GM10248 (cell line): Measurements from ENCODE around the gene FBXW2.
A peak's percentile ranks its signal among the peaks of the same experiment; 100 is the strongest.

Source experiments
- CTCF ChIA-PET: fragments of 300-600 bp; sonication (Branson Sonifier 250); formaldehyde crosslinking; extraction: SDS; loops from one replicate; lab custom pipeline; 2021; ENCODE audit warnings: antibody characterized with exemption; lab: Yijun Ruan, JAX
- POLR2A ChIA-PET: fragments of 350-650 bp; sonication (Branson Sonifier 250); formaldehyde crosslinking; extraction: SDS; loops from one replicate; lab custom pipeline; 2020; ENCODE audit warnings: antibody characterized with exemption; lab: Yijun Ruan, JAX
- DNase-seq: peaks from one replicate; pipeline ENCODE4 v3.0.0; 2012; ENCODE audit errors: extremely low spot score
- TF ChIP-seq, protein P1 (sequence below): IDR thresholded peaks from 2 replicates; pipeline ENCODE4 v1.5.1; 2012; ENCODE audit warnings: mild to moderate bottlenecking, low read depth; ENCODE audit errors: extremely low read depth, missing control alignments, control extremely low read depth

FBXW2 gene

DNA sequence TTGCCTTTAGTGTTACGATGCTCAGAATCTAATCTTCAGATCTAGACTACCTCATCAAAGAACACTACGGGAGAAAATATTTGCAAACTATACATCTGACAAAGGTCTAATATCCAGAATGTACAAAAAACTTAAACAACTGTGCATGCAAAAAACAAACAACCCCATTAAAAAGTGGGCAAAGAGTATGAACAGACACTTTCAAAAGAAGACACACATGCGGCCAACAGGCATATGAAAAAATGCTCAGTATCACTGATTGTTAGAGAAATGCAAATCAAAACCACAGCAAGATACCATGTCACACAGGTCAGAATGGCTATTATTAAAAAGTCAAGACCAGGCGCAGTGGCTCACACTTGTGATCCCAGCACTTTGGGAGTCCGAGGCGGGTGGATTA is 47.9 kb downstream of the FBXW2 start:
- ChIA-PET CTCF (interaction anchor here (2.1 to 7.9 kb wide), 2 partner anchors 9 to 10 kb away, joined by 6 to 43 read pairs; no protein-coding TSS in a partner anchor), POLR2A (no interaction called here)
- TF ChIP-seq, protein P1, sequence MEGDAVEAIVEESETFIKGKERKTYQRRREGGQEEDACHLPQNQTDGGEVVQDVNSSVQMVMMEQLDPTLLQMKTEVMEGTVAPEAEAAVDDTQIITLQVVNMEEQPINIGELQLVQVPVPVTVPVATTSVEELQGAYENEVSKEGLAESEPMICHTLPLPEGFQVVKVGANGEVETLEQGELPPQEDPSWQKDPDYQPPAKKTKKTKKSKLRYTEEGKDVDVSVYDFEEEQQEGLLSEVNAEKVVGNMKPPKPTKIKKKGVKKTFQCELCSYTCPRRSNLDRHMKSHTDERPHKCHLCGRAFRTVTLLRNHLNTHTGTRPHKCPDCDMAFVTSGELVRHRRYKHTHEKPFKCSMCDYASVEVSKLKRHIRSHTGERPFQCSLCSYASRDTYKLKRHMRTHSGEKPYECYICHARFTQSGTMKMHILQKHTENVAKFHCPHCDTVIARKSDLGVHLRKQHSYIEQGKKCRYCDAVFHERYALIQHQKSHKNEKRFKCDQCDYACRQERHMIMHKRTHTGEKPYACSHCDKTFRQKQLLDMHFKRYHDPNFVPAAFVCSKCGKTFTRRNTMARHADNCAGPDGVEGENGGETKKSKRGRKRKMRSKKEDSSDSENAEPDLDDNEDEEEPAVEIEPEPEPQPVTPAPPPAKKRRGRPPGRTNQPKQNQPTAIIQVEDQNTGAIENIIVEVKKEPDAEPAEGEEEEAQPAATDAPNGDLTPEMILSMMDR = no peak
- DNase-seq = no peak

DNA sequence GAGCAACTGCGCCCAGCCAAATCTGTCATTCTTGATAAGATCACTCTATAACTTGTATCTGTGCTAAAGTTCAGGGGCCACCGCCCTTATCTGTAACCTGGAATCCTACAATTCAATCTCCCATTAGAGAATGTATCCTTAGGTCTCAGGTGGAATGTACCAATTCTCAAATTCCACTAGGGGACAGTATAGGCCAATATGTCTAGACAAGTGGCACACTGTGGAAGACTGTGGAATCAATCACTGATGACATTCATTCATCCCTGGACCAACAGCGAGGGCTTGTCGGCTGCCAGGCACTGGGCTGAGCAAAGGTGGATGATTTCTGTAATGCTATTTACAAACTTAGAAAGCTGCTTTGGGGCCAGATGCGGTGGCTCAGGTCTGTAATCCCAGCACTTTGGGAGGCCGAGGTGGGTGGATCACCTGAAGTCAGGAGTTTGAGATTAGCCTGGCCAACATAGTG is 50.2 kb downstream of the FBXW2 start:
- ChIA-PET CTCF (interaction anchor here (0.7 to 7.9 kb wide), 3 partner anchors 12 to 317 kb away, joined by 3 to 43 read pairs (median 4); no protein-coding TSS in a partner anchor), POLR2A (no interaction called here)
- TF ChIP-seq, protein P1 = peak; percentile 36
- DNase-seq = peak; percentile 68

DNA sequence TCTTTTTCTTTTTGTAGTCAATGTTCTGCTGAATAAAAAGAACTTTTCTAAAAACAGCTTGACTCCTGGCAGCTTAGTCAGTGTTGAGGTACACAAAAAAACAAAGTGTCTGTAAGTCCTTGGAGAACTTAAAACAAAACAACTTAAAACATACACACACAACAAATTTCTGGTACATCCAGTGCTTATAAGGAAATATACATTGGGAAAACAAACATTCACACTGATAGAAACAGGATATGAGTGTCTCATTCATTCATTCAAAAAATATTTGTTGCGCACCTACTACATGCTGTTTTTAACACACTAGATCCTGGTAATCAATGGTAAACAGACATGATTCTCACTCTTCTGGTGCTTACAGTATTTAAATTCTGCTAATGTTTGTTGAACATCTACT is 51.5 kb downstream of the FBXW2 start:
- DNase-seq = no peak
- ChIA-PET POLR2A (no interaction called here), CTCF (interaction anchor here (1.0 to 7.9 kb wide), 3 partner anchors 11 to 13 kb away, joined by 3 to 43 read pairs (median 4); no protein-coding TSS in a partner anchor)
- TF ChIP-seq, protein P1 = no peak

DNA sequence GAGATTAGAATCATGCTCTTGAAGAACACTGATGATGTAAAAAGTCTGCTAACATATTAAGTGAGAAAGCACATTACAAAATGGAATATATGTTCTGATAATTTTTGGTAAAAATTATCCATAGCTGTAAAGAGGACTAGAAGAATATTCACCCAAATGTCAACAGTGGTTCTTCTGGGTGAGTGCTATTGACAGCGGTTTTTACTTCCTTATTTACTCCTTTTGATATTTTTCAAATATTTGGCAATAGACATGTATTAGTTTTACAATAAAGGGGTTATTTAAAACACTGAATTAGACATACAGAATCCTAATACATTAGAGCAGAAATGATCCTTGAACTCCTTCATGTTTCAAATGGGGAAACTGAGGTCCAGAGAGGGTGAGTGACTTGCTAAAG is 52.0 kb downstream of the FBXW2 start:
- ChIA-PET POLR2A (no interaction called here), CTCF (interaction anchor here (1.0 to 7.9 kb wide), 2 partner anchors 10 to 14 kb away, joined by 3 to 43 read pairs; no protein-coding TSS in a partner anchor)
- no peak for DNase-seq
- TF ChIP-seq, protein P1 = no peak

DNA sequence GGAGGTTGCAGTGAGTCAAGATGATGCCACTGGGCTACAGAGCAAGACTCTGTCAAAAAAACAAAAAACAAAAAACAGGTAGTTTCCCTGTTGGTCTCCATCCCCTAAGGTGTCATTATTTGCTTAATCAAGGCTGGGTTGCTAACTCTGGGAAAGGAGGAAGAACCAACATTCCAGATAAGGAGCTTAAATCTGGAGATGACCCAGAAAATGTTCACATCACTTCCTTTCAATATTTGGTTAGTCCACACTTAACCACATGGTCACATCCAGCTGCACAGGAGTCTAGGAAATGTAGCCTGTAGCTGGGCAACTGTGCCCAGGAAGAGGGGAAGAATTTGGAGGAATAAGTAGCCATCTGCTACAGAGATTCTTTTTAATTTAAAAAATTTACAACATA is 53.1 kb downstream of the FBXW2 start:
- CTCF ChIA-PET = interaction anchor here (7.9 kb wide), 1 partner anchor 15 kb away, joined by 43 read pairs; no protein-coding TSS in a partner anchor
- no peak for DNase-seq
- TF ChIP-seq, protein P1 = no peak
- POLR2A ChIA-PET = interaction anchor here (0.6 kb wide), 1 partner anchor 63 kb away, joined by 3 read pairs; no protein-coding TSS in a partner anchor

DNA sequence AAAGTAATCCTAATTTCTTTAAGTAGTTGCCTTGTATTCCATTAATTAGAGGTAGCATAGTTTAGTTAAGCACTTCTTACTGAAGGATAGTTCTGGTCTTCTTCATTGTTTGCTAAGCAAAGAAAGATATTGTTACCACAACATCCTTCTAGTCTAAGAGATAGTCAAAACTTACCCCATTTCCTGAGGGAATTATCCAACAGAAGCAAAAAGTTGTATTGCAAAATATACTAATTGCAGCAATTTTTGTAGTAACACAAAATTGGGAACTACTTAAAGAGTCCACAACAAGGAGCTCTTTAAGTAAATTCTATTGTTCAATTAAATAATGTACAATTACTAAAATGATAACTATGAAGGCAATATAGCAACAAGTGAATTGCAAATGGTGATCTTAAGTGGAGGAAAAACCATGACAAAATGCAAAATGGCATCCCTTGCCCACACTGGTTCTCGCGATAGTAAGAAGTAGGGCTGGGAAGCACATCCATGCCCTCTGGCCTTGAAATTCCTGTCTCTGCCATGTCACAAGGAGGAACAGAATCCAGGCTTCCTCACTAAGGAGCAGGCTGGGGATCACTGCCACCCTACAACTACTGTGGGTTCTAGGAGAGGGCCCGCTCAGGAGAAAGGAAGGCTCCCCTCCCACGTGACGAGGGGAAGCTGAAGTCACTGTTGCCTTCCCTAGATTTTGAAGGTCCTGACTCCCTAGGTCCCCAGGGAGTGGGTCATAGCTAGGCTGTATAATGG is 55.6 kb downstream of the FBXW2 start:
- TF ChIP-seq, protein P1 = no peak
- ChIA-PET CTCF (interaction anchor here (1.1 to 1.8 kb wide), 2 partner anchors 8 to 19 kb away, joined by 4 to 6 read pairs; no protein-coding TSS in a partner anchor), POLR2A (no interaction called here)
- DNase-seq = no peak
